ENCODE results near the gene LYG2.

- TF ChIP-seq POLR2AphosphoS5 (IDR thresholded peaks at IDR 0.05; ENCODE audit: insufficient read depth in 1 of 2, low read depth in 1 of 2), result no peak
- no peak for TF ChIP-seq CTCF (IDR thresholded peaks at IDR 0.05)
These were observed 16.9 kb downstream of the LYG2 start for GRCh38 chr2:99238599-99238998.

Measured in vagina (tissue), 2 donors.